ENCODE data around the gene GLIPR1. TPM values are rescaled to one million over a fixed set of nuclear protein-coding genes. Genes with fewer than 3 reads are reported as not detected.

The GLIPR1 gene
- total and polyA plus RNA-seq, 10 of the 15 experiments (the other 5 are each of a cell fraction or from before 2014, with no cell fraction given) = 18.2 to 62.6 (median 32.2) TPM

- no peak for TF ChIP-seq JUND (IDR thresholded peaks at IDR 0.05; ENCODE audit: low read depth, low read length)
- TF ChIP-seq NFYB (IDR thresholded peaks at IDR 0.05; ENCODE audit: insufficient read depth, low read depth, low read length) = no peak
- peak; percentile 7 for TF ChIP-seq SIX5 (IDR thresholded peaks at IDR 0.05; ENCODE audit: low read depth, low read length, severe bottlenecking)
- no peak for TF ChIP-seq HDAC2 (IDR thresholded peaks at IDR 0.05)
- no peak for TF ChIP-seq SPI1 (IDR thresholded peaks at IDR 0.05; ENCODE audit: borderline replicate concordance, insufficient read depth, low read depth, low read length)
Observed at GRCh38 chr12:75480469-75480949, at the start of gene GLIPR1 (continued).

- DNase-seq (ENCODE audit: low read depth, low spot score) (no peak), FAIRE-seq (no peak), ATAC-seq (no peak)
- no peaks in the 10 kb centered on the region for H3K27me3 ChIP-seq (replicated peaks in 1 of 2; ENCODE audit: control insufficient read depth in 2 of 2, insufficient read depth in 2 of 2, low read length in 1 of 2)
- POLR2A ChIA-PET = no interaction called here
- SMC1A ChIA-PET (ENCODE audit: uncharacterized antibody, unreplicated experiment) = no interaction called here
- H3K4me3 ChIP-seq = no peak overlapping the region
- no peak overlapping the region for H2AFZ ChIP-seq (ENCODE audit: control insufficient read depth, low read depth, low read length)
- H3K27ac ChIP-seq (ENCODE audit: control insufficient read depth, insufficient read depth) = no peak overlapping the region
- no peaks in the 10 kb centered on the region for H3K79me2 ChIP-seq (ENCODE audit: control insufficient read depth, insufficient read depth, low read length)
- H3K4me2 ChIP-seq (ENCODE audit: control insufficient read depth, insufficient read depth) = no peak overlapping the region
- CTCF ChIA-PET = interaction anchor here (0.6 kb wide), 1 partner anchor 530 kb away, joined by 5 read pairs; no protein-coding TSS in a partner anchor
- no peaks in the 10 kb centered on the region for H4K20me1 ChIP-seq (ENCODE audit: control insufficient read depth, insufficient read depth)
- 0% methylated on average over 1 of the region's 1 CpG for WGBS (ENCODE audit: insufficient coverage, insufficient replicate concordance, low lambda C conversion rate, missing lambda C conversion rate)
- H3K36me3 ChIP-seq (ENCODE audit: control insufficient read depth in 2 of 2, insufficient read depth in 2 of 2, low read length in 1 of 2) = no peaks in the 10 kb centered on the region
- no TSS peak for BruUV-seq (replicated peaks)
- H3K9ac ChIP-seq (ENCODE audit: control insufficient read depth, insufficient read depth, low read length) = no peak overlapping the region
- intact Hi-C loops (cut with micrococcal nuclease; ENCODE audit: unreplicated experiment) = no loop called here
- TF ChIP-seq KLF5 (IDR thresholded peaks at IDR 0.05; ENCODE audit: partially characterized antibody) = no peak
- no peak for TF ChIP-seq USF1 (IDR thresholded peaks at IDR 0.05; ENCODE audit: borderline replicate concordance, extremely low read length, insufficient read depth, low read depth, low read length)
- no peak for TF ChIP-seq RB1 (IDR thresholded peaks at IDR 0.05; ENCODE audit: borderline replicate concordance)
- no peak for TF ChIP-seq POLR2AphosphoS2 (IDR thresholded peaks at IDR 0.05; ENCODE audit: low read depth, low read length)
- TF ChIP-seq ATF3 (IDR thresholded peaks at IDR 0.05; ENCODE audit: borderline replicate concordance, extremely low read depth, low read depth, low read length) = no peak
- no peaks in the 10 kb centered on the region; the same call in 1 of the 3 replicates for H3K9me3 ChIP-seq (replicated peaks; ENCODE audit: control insufficient read depth, insufficient read depth, low read length)
- RAD21 ChIA-PET (ENCODE audit: unreplicated experiment) = no interaction called here
- in situ Hi-C loops (cut with MboI) = no loop called here
- H3K4me1 ChIP-seq (ENCODE audit: control insufficient read depth, insufficient read depth, low read length) = no peaks in the 10 kb centered on the region
Observed at GRCh38 chr12:75432924-75433323, 47.6 kb upstream of the GLIPR1 start.

Measured in GM12878 (cell line).